Peyer's patch (tissue), 4 donors: ENCODE data around the gene NOMO2.
"Not testable (repeated sequence)": the region's sequence is repeated elsewhere in the genome, so short reads cannot be mapped to it uniquely, and the experiment has no call there.

ENCODE experiments used
- POLR2A ChIP-seq, 2 donors: fragments of 450-650 bp; IDR thresholded peaks; one replicate each; pipeline ENCODE4 v1.5.1; 2017; ENCODE audit warnings: antibody characterized with exemption in 2 of 2, mild to moderate bottlenecking in 2 of 2, moderate library complexity in 2 of 2
- TF ChIP-seq, protein P1 (sequence below), 6 experiments: fragments of 450-650 bp in 4 of 6; fragments of 200-600 bp in 2 of 6; sonication (generic) in 1 of 6; IDR thresholded peaks; one replicate each; pipeline ENCODE4 v1.5.1; 2017 to 2019; ENCODE audit warnings: antibody characterized with exemption in 6 of 6, mild to moderate bottlenecking in 3 of 6, moderate library complexity in 1 of 6

DNA sequence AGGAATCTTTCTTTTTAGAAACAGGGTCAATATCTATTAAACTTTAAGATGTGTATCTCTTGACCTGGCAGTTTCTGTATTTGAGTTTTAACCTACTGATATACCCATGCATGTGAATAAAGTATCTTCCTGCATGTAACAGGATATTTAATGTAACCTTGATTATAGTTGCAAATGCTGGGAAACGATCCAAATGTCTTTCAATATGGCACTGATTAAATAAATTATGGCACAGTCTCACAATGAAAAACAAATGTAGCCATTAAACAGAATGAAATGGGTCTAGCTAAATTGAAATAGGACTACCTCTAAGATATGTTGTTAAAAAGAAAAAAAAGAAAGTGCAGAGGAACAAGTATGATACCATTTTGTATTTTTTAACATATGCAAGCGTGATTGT is 35.8 kb upstream of the NOMO2 start:
- TF ChIP-seq, protein P1, sequence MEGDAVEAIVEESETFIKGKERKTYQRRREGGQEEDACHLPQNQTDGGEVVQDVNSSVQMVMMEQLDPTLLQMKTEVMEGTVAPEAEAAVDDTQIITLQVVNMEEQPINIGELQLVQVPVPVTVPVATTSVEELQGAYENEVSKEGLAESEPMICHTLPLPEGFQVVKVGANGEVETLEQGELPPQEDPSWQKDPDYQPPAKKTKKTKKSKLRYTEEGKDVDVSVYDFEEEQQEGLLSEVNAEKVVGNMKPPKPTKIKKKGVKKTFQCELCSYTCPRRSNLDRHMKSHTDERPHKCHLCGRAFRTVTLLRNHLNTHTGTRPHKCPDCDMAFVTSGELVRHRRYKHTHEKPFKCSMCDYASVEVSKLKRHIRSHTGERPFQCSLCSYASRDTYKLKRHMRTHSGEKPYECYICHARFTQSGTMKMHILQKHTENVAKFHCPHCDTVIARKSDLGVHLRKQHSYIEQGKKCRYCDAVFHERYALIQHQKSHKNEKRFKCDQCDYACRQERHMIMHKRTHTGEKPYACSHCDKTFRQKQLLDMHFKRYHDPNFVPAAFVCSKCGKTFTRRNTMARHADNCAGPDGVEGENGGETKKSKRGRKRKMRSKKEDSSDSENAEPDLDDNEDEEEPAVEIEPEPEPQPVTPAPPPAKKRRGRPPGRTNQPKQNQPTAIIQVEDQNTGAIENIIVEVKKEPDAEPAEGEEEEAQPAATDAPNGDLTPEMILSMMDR (IDR thresholded peaks at IDR 0.05), result not testable (repeated sequence)
- not testable (repeated sequence) for TF ChIP-seq POLR2A (IDR thresholded peaks at IDR 0.05)
